HG03066 (cell line): ENCODE measurements around the gene DHH.
"Not testable (repeated sequence)": the region's sequence is repeated elsewhere in the genome, so short reads cannot be mapped to it uniquely, and the experiment has no call there.

Experiments used
- ATAC-seq: cut with Tn5 transposase; IDR thresholded peaks from one replicate; pipeline ENCODE4 v1.9.1; 2021; ENCODE audit warnings: low read depth; ENCODE audit not compliant: unreplicated experiment

The DHH gene

GRCh38 chr12:49094160-49094974 lies at the start of gene DHH:
TSS of gene DHH (minus strand) at chr12:49094801. CDS start at chr12:49094512, 289 bp downstream.
- no peak for ATAC-seq

GRCh38 chr12:49144384-49144783 lies 49.8 kb upstream of the DHH start:
- ATAC-seq, result no peak

- ATAC-seq, result no peak
These were observed 44.4 kb upstream of the DHH start for GRCh38 chr12:49138999-49139398.

- no peak for ATAC-seq
These were observed 44.0 kb upstream of the DHH start for GRCh38 chr12:49138587-49138986.

GRCh38 chr12:49137476-49137875 lies 42.9 kb upstream of the DHH start:
- ATAC-seq, result no peak

- not testable (repeated sequence) for ATAC-seq
These were observed 42.4 kb upstream of the DHH start for GRCh38 chr12:49136997-49137396.

- ATAC-seq, result no peak
These were observed 39.0 kb upstream of the DHH start for GRCh38 chr12:49133590-49133989.

GRCh38 chr12:49133014-49133413 lies 38.4 kb upstream of the DHH start:
- ATAC-seq, result no peak

GRCh38 chr12:49131894-49132461 lies 37.4 kb upstream of the DHH start:
- ATAC-seq, result no peak

GRCh38 chr12:49131051-49131893 lies 36.7 kb upstream of the DHH start, which contains the start of gene TUBA1B:
TSS of gene TUBA1B (minus strand) at chr12:49131395. CDS start at chr12:49131300, 95 bp downstream.
- ATAC-seq, result peak; percentile 64

GRCh38 chr12:49130151-49131050 lies 35.8 kb upstream of the DHH start:
- ATAC-seq, result peak; percentile 57

GRCh38 chr12:49129332-49130150 lies 34.9 kb upstream of the DHH start:
- ATAC-seq, result no peak

GRCh38 chr12:49127971-49128370 lies 33.4 kb upstream of the DHH start:
- not testable (repeated sequence) for ATAC-seq

GRCh38 chr12:49126852-49127763 lies 32.5 kb upstream of the DHH start:
- ATAC-seq, result no peak

GRCh38 chr12:49121047-49121696 lies 26.6 kb upstream of the DHH start:
- ATAC-seq, result no peak

GRCh38 chr12:49111206-49111605 lies 16.6 kb upstream of the DHH start:
- ATAC-seq, result peak; percentile 4

GRCh38 chr12:49110464-49111155 lies 16.0 kb upstream of the DHH start, which contains the start of gene LMBR1L:
TSS of gene LMBR1L (minus strand) at chr12:49110847. CDS start at chr12:49110555, 292 bp downstream.
- ATAC-seq, result peak; percentile 98
